H1 (cell line): ENCODE measurements around the gene YTHDC2.

Experiments used
- BACH1 ChIP-seq: IDR thresholded peaks from 2 replicates; pipeline ENCODE4 v1.6.1; 2012; ENCODE audit warnings: low read length, improper control_type of control experiment
- CHD1 ChIP-seq: IDR thresholded peaks from 2 replicates; pipeline ENCODE4 v1.6.1; 2012; ENCODE audit warnings: low read depth, low read length, improper control_type of control experiment
- JUN ChIP-seq: IDR thresholded peaks from 2 replicates; pipeline ENCODE4 v1.6.1; 2011; ENCODE audit warnings: low read depth, mild to moderate bottlenecking, improper control_type of control experiment, low read length
- NRF1 ChIP-seq: IDR thresholded peaks from 2 replicates; pipeline ENCODE4 v1.6.1; 2011; ENCODE audit warnings: mild to moderate bottlenecking, low read depth, low read length, improper control_type of control experiment
- POLR2A ChIP-seq, 2 experiments: IDR thresholded peaks; 1 replicate in 1 of 2; 2 replicates in 1 of 2; pipeline ENCODE4 v1.6.1; 2011; ENCODE audit warnings: low read depth in 2 of 2, low read length in 2 of 2, mild to moderate bottlenecking in 2 of 2; ENCODE audit errors: control extremely low read depth in 1 of 2
- SP1 ChIP-seq: IDR thresholded peaks from 2 replicates; pipeline ENCODE4 v1.6.1; 2011; ENCODE audit warnings: low read depth, low read length
- ZNF274 ChIP-seq: IDR thresholded peaks from 2 replicates; pipeline ENCODE4 v1.7.0; 2012; ENCODE audit warnings: low read length, borderline replicate concordance; ENCODE audit errors: extremely low read depth
- TF ChIP-seq, protein P1 (sequence below): IDR thresholded peaks from 2 replicates; pipeline ENCODE4 v1.6.1; 2011; ENCODE audit warnings: low read length, improper control_type of control experiment
- TF ChIP-seq, protein P2 (sequence below), 3 experiments: IDR thresholded peaks; 1 replicate in 2 of 3; 2 replicates in 1 of 3; pipeline versions ENCODE4 v1.5.1 to v1.6.1; 2011; ENCODE audit warnings: low read length in 3 of 3, mild to moderate bottlenecking in 3 of 3, inconsistent platforms in 2 of 3, low read depth in 1 of 3, moderate library complexity in 1 of 3; ENCODE audit not compliant: insufficient read depth in 1 of 3; ENCODE audit errors: control extremely low read depth in 1 of 3

DNA sequence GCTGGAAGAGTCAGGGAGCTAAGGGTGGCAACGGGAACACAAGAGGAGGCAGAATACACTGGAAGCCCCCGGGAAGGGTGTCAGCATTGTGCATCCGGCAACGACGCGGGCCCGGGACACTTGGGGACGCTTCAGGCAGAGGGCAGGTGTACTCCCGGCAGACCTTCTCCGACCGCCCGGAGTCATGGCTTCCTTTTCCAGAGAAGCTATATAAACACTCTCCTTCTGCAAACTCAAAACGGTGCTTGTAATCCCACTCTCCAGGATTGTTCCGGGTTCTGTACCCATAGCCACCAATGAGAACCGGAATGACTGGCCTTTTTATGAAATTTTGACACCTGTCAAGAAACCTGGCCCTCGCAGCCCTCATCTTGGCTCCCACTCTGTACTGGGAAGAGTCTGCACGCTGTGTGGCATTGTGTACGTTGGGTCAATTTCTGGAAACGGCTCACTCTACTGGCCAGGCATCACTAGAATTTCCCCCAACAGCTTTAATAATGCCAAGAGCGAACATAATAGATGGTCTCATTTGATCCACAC is 24.8 kb upstream of the YTHDC2 start:
- no peak for TF ChIP-seq NRF1
- TF ChIP-seq, protein P1, sequence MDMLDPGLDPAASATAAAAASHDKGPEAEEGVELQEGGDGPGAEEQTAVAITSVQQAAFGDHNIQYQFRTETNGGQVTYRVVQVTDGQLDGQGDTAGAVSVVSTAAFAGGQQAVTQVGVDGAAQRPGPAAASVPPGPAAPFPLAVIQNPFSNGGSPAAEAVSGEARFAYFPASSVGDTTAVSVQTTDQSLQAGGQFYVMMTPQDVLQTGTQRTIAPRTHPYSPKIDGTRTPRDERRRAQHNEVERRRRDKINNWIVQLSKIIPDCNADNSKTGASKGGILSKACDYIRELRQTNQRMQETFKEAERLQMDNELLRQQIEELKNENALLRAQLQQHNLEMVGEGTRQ: no peak
- TF ChIP-seq POLR2A (IDR thresholded peaks at IDR 0.05; ENCODE audit: control extremely low read depth in 1 of 2, low read depth in 2 of 2, low read length in 2 of 2): 0 out of 3 replicates have a peak, but pooled peaks of 1 of the 2 experiments have one; percentile 10
- TF ChIP-seq, protein P2, sequence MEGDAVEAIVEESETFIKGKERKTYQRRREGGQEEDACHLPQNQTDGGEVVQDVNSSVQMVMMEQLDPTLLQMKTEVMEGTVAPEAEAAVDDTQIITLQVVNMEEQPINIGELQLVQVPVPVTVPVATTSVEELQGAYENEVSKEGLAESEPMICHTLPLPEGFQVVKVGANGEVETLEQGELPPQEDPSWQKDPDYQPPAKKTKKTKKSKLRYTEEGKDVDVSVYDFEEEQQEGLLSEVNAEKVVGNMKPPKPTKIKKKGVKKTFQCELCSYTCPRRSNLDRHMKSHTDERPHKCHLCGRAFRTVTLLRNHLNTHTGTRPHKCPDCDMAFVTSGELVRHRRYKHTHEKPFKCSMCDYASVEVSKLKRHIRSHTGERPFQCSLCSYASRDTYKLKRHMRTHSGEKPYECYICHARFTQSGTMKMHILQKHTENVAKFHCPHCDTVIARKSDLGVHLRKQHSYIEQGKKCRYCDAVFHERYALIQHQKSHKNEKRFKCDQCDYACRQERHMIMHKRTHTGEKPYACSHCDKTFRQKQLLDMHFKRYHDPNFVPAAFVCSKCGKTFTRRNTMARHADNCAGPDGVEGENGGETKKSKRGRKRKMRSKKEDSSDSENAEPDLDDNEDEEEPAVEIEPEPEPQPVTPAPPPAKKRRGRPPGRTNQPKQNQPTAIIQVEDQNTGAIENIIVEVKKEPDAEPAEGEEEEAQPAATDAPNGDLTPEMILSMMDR (IDR thresholded peaks at IDR 0.05; ENCODE audit: control extremely low read depth in 1 of 3, insufficient read depth in 1 of 3, low read depth in 1 of 3, low read length in 3 of 3): no peak
- TF ChIP-seq ZNF274: no peak
- TF ChIP-seq BACH1: no peak
- no peak for TF ChIP-seq CHD1
- no peak for TF ChIP-seq JUN
- TF ChIP-seq SP1: no peak
